Testis (tissue), 3 donors: ENCODE measurements around the gene ITGA1. TPM values are rescaled to one million over a fixed set of nuclear protein-coding genes. Genes with fewer than 3 reads are reported as not detected.

Experiments used
- DNase-seq: peaks from one replicate; pipeline ENCODE4 v3.0.0-alpha.2; 2019
- H3K27ac ChIP-seq, 2 donors: fragments of 200-600 bp; sonication (generic); one replicate each; pipeline ENCODE4 v1.5.1; 2019
- H3K27me3 ChIP-seq: fragments of 200-600 bp; sonication (generic); one replicate; pipeline ENCODE4 v1.5.1; 2019
- H3K36me3 ChIP-seq: fragments of 200-600 bp; sonication (generic); one replicate; pipeline ENCODE4 v1.5.1; 2017; ENCODE audit warnings: low read depth; ENCODE audit errors: missing control alignments
- H3K4me1 ChIP-seq: fragments of 200-600 bp; sonication (generic); one replicate; pipeline ENCODE4 v1.5.1; 2019
- H3K4me3 ChIP-seq, 2 donors: fragments of 200-600 bp; sonication (generic); one replicate each; pipeline ENCODE4 v1.5.1; 2017 to 2019
- H3K9me3 ChIP-seq: fragments of 200-600 bp; sonication (generic); one replicate; pipeline ENCODE4 v1.5.1; 2017
- POLR2A ChIP-seq: fragments of 450-650 bp; IDR thresholded peaks from one replicate; pipeline ENCODE4 v1.6.1; 2017; ENCODE audit warnings: antibody characterized with exemption, mild to moderate bottlenecking, moderate library complexity
- WGBS, 2 donors: methylation state at CpG; one replicate each; pipeline ENCODE4 v1.1.5; 2018; 5-methylcytosine and 5-hydroxymethylcytosine counted together
- intact Hi-C: fragments of 100-400 bp; cut with DNase I; formaldehyde crosslinking; loops from one replicate; pipeline ENCODE4 v1.15.1; 2023; ENCODE audit warnings: low total_unique reads
- polyA plus RNA-seq: library from polyadenylated mRNA; stranded (reverse); fragments of 350-450 nt; fragmentation: Illumina TruSeq; extraction: RNeasy Lipid Tissue Mini Kit (QIAGEN cat#74804); gene quantifications from one replicate; pipeline ENCODE4 v1.2.3, GENCODE V29; 2014; ENCODE audit warnings: low read depth, low replicate concordance; ENCODE audit not compliant: insufficient read depth
- total RNA-seq, 2 donors: library from RNA; depleted of rRNA; stranded (reverse); fragments of >200 nt; gene quantifications; one replicate each; pipeline ENCODE4 v1.2.3, GENCODE V29; 2016
- TF ChIP-seq, protein P1 (sequence below), 3 experiments: fragments of 450-650 bp in 2 of 3; fragments of 200-600 bp in 1 of 3; sonication (generic) in 1 of 3; IDR thresholded peaks; one replicate each; pipeline ENCODE4 v1.5.1; 2016 to 2019; ENCODE audit warnings: antibody characterized with exemption in 3 of 3, mild to moderate bottlenecking in 2 of 3, moderate library complexity in 1 of 3

The ITGA1 gene
- total and polyA plus RNA-seq, 3 donors from 2014 or later, result 7.3 to 8.1 (median 7.5) TPM

DNA sequence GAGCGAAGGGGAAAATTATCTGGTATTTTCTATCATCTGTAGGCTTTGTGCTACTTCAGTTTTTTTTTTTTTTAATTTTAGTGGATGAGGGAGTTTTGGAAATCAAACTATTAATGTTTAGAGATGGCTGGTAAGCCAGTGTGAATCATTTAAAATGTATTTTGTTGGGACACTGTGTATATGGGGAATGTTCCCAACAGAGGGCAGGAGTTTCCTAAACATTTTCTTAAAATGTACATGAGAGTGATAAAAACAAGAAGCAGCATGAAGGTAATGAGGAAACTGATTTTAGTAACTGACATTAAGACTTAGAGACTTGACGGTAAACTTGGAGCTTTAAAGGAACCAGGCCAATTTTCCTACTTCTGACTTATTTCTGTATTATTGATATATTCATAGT is 133.2 kb downstream of the ITGA1 start:
- Histone ChIP-seq H3K27ac (no peak overlapping the region), H3K36me3 (no peaks in the 10 kb centered on the region), H3K4me3 (no peak overlapping the region), H3K4me1 (no peaks in the 10 kb centered on the region), H3K27me3 (no peaks in the 10 kb centered on the region), H3K9me3 (no peaks in the 10 kb centered on the region)
- intact Hi-C loops, result no loop called here
- TF ChIP-seq, protein P1, sequence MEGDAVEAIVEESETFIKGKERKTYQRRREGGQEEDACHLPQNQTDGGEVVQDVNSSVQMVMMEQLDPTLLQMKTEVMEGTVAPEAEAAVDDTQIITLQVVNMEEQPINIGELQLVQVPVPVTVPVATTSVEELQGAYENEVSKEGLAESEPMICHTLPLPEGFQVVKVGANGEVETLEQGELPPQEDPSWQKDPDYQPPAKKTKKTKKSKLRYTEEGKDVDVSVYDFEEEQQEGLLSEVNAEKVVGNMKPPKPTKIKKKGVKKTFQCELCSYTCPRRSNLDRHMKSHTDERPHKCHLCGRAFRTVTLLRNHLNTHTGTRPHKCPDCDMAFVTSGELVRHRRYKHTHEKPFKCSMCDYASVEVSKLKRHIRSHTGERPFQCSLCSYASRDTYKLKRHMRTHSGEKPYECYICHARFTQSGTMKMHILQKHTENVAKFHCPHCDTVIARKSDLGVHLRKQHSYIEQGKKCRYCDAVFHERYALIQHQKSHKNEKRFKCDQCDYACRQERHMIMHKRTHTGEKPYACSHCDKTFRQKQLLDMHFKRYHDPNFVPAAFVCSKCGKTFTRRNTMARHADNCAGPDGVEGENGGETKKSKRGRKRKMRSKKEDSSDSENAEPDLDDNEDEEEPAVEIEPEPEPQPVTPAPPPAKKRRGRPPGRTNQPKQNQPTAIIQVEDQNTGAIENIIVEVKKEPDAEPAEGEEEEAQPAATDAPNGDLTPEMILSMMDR (IDR thresholded peaks at IDR 0.05), result no peak
- TF ChIP-seq POLR2A, result no peak
- WGBS, 2 donors, result 91 to 100% methylated on average over 2 of the region's 2 CpGs
- no peak for DNase-seq

DNA sequence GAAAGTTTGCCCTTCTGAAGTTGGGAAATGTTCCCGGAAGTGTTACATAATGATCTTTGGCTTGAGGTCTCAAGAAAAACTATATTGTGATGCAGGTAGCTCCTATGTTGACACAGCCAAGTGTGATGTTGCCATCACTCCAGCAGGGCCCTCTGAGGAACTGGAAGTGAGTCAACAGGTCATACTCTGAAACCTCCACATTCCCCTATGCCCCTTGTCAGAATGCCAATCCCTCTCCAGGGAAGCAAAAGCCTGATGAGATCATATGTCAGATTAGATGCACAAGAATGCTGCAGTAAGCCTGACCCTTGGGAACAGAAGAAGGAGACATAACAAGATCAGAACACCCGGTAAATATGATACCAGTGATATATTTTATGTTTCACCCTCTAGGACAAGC is 134.7 kb downstream of the ITGA1 start:
- H3K27ac ChIP-seq, result no peak overlapping the region
- TF ChIP-seq POLR2A, result no peak
- TF ChIP-seq, protein P1 (IDR thresholded peaks at IDR 0.05), result no peak
- DNase-seq, result no peak
- no peak overlapping the region for H3K4me3 ChIP-seq
- no peaks in the 10 kb centered on the region for H3K27me3 ChIP-seq
- intact Hi-C loops, result no loop called here
- no peaks in the 10 kb centered on the region for H3K9me3 ChIP-seq
- H3K36me3 ChIP-seq, result no peaks in the 10 kb centered on the region
- 77 to 85% methylated on average over 2 of the region's 2 CpGs for WGBS, 2 donors
- no peaks in the 10 kb centered on the region for H3K4me1 ChIP-seq

DNA sequence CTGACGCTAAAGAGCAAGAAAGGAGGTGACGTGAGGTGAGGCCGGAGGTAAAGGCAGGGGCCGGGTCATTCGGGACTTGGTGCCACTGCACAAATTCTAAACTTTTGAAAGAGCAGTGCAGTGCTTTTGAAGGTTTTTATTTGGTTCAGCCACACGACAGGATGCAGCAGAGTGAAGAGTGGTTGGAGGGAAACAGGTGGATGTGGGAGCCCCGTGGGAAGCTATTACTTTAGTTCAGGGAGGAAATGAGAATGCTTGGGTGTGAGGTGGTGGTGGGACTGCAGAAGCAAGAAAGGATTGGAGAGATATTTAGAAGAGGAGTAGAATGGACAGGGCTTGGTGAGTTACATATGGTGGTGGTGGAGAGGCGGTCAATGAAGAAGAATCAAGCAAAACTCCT is 136.7 kb downstream of the ITGA1 start:
- Histone ChIP-seq H3K9me3 (no peaks in the 10 kb centered on the region), H3K4me1 (no peaks in the 10 kb centered on the region), H3K27me3 (no peaks in the 10 kb centered on the region), H3K27ac (no peak overlapping the region), H3K4me3 (no peak overlapping the region), H3K36me3 (no peaks in the 10 kb centered on the region)
- no peak for DNase-seq
- 85 to 92% methylated on average over 8 of the region's 8 CpGs for WGBS, 2 donors
- intact Hi-C loops, result no loop called here
- TF ChIP-seq, protein P1 (IDR thresholded peaks at IDR 0.05), result no peak
- no peak for TF ChIP-seq POLR2A

DNA sequence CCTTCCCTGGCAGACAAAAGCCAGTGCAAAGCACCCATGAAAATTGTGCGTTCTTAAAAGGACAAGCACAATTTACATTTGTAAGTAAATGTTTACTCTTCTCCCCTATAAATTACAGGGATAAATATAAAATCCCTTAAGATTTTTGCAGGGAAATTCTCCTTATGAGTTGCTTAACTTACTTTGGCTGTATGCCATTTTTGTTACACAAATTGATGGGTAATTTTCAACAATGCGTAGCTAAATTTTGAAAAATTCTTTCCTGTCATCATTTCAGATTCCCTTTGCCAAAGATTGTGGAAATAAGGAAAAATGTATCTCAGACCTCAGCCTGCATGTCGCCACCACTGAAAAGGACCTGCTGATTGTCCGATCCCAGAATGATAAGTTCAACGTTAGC is 137.3 kb downstream of the ITGA1 start:
- intact Hi-C loops, result no loop called here
- Histone ChIP-seq H3K9me3 (no peaks in the 10 kb centered on the region), H3K4me3 (no peak overlapping the region), H3K27me3 (no peaks in the 10 kb centered on the region), H3K27ac (no peak overlapping the region), H3K36me3 (no peaks in the 10 kb centered on the region), H3K4me1 (no peaks in the 10 kb centered on the region)
- 79 to 85% methylated on average over 5 of the region's 5 CpGs for WGBS, 2 donors
- TF ChIP-seq, protein P1 (IDR thresholded peaks at IDR 0.05), result no peak
- no peak for TF ChIP-seq POLR2A
- DNase-seq, result no peak

DNA sequence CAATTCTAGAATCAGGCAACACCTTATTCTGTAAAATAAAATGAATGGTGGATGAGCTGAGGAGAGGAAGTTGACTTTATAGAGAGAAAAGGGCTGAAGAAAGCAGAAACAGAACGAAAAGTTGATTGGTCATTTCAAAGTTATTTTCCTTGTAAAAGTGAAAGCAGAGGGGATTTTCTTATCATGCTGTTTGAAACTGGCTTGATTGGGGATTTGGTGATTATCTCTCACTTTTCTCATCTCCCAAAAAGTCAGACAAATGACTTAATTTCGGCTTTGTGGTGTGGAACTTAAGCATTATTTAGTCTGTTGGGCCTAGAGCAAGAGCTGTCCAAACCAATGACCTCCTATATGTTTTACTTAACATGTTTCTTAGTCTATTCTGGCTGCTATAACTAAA is 141.0 kb downstream of the ITGA1 start:
- Histone ChIP-seq H3K9me3 (no peaks in the 10 kb centered on the region), H3K27me3 (no peaks in the 10 kb centered on the region), H3K36me3 (no peaks in the 10 kb centered on the region), H3K27ac (no peak overlapping the region), H3K4me1 (no peaks in the 10 kb centered on the region), H3K4me3 (no peak overlapping the region)
- DNase-seq, result no peak
- WGBS, 2 donors, result 63 to 92% methylated on average over 2 of the region's 2 CpGs
- TF ChIP-seq, protein P1 (IDR thresholded peaks at IDR 0.05), result no peak
- intact Hi-C loops, result no loop called here
